K562 (cell line): ENCODE measurements around the gene PCF11. TPM values are rescaled to one million over a fixed set of nuclear protein-coding genes. Genes with fewer than 3 reads are reported as not detected.

ENCODE experiments used
- ATF1 ChIP-seq, 2 experiments: fragments of 450-650 bp in 1 of 2; IDR thresholded peaks; 2 replicates each; pipeline ENCODE4 v1.6.1; 2016; ENCODE audit warnings: missing compliant biosample characterization in 1 of 2, missing genetic modification characterization in 1 of 2
- CBFB ChIP-seq: sonication (generic); formaldehyde crosslinking; IDR thresholded peaks from 2 replicates; pipeline ENCODE4 v1.4.0; 2020; ENCODE audit warnings: mild to moderate bottlenecking, missing genetic modification reagents
- EP300 ChIP-seq: IDR thresholded peaks from 2 replicates; pipeline ENCODE4 v1.6.1; 2012; ENCODE audit warnings: low read length, improper control_type of control experiment
- HMBOX1 ChIP-seq: sonication (generic); IDR thresholded peaks from 2 replicates; pipeline ENCODE4 v1.6.1; 2016
- HMG20B ChIP-seq: fragments of 250-450 bp; sonication (Bioruptor Pico); IDR thresholded peaks from 2 replicates; pipeline ENCODE4 v1.5.0; 2021; ENCODE audit warnings: mild to moderate bottlenecking
- ID3 ChIP-seq, 2 experiments: fragments of 250-450 bp in 1 of 2; fragments of 450-650 bp in 1 of 2; sonication (Bioruptor Pico) in 1 of 2; IDR thresholded peaks; 2 replicates each; pipeline versions ENCODE4 v1.6.1 to v1.8.0; 2016 to 2021; ENCODE audit warnings: mild to moderate bottlenecking in 2 of 2, moderate library complexity in 2 of 2, missing compliant biosample characterization in 1 of 2, missing genetic modification characterization in 1 of 2
- LEF1 ChIP-seq: fragments of 450-650 bp; IDR thresholded peaks from 2 replicates; pipeline ENCODE4 v1.6.1; 2016; ENCODE audit warnings: mild to moderate bottlenecking
- PHB2 ChIP-seq: fragments of 450-650 bp; IDR thresholded peaks from 2 replicates; pipeline ENCODE4 v1.6.1; 2017; ENCODE audit warnings: low read depth
- STAT5B ChIP-seq: fragments of 250-450 bp; sonication (Bioruptor Pico); IDR thresholded peaks from 2 replicates; pipeline ENCODE4 v1.8.0; 2021; ENCODE audit warnings: mild to moderate bottlenecking, inconsistent platforms
- ZBED1 ChIP-seq: IDR thresholded peaks from 2 replicates; pipeline ENCODE4 v1.6.1; 2014
- ZBTB11 ChIP-seq, 3 experiments: fragments of 200-800 bp in 1 of 3; fragments of 250-450 bp in 1 of 3; fragments of 450-650 bp in 1 of 3; sonication (Bioruptor Pico) in 1 of 3; sonication (Bioruptor generic) in 1 of 3; formaldehyde crosslinking in 1 of 3; IDR thresholded peaks; 2 replicates each; pipeline versions ENCODE4 v1.6.1 to v1.8.0; 2016 to 2022; ENCODE audit warnings: mild to moderate bottlenecking in 2 of 3, missing genetic modification characterization in 2 of 3, missing compliant biosample characterization in 1 of 3, moderate library complexity in 1 of 3
- ZC3H8 ChIP-seq: fragments of 450-650 bp; IDR thresholded peaks from 2 replicates; pipeline ENCODE4 v1.6.1; 2017
- ZNF143 ChIP-seq: sonication (generic); formaldehyde crosslinking; IDR thresholded peaks from 2 replicates; pipeline ENCODE4 v1.9.0; 2022; ENCODE audit warnings: mild to moderate bottlenecking, missing genetic modification reagents
- ZNF197 ChIP-seq: fragments of 200-800 bp; sonication (Bioruptor generic); IDR thresholded peaks from 2 replicates; pipeline ENCODE4 v1.6.1; 2016; ENCODE audit warnings: low read depth, missing genetic modification characterization, missing compliant biosample characterization
- ZNF717 ChIP-seq: fragments of 250-450 bp; sonication (Bioruptor Pico); IDR thresholded peaks from 2 replicates; pipeline ENCODE4 v1.5.0; 2021
- polyA plus RNA-seq, 8 experiments: library from polyadenylated mRNA; depleted of rRNA in 4 of 8; stranded (reverse) in 5 of 8; unstranded in 3 of 8; fragments of >200 nt; fragmentation: Nextera tagmentation in 2 of 8; fragmentation: Illumina TruSeq in 1 of 8; extraction: Ambion mirVana in 2 of 8; extraction: Trizol in 1 of 8; gene quantifications; 2 replicates each; pipeline versions ENCODE4 v1.2.1 to v1.2.3, GENCODE V29; 2011 to 2014; ENCODE audit warnings: inconsistent platforms in 1 of 8, missing spikeins in 1 of 8
- total RNA-seq, 7 experiments: library from RNA; depleted of rRNA in 6 of 7; stranded (reverse); fragments of >200 nt in 6 of 7; fragmentation: Illumina TruSeq in 2 of 7; extraction: Trizol in 2 of 7; gene quantifications; 2 replicates each; pipeline versions ENCODE4 v1.2.1 to v1.2.3, GENCODE V29; 2011 to 2021; ENCODE audit warnings: low replicate concordance in 1 of 7
- TF ChIP-seq, protein P1 (sequence below): sonication (generic); formaldehyde crosslinking; IDR thresholded peaks from 2 replicates; pipeline ENCODE4 v1.8.0; 2023; ENCODE audit warnings: missing genetic modification reagents, mild to moderate bottlenecking, borderline replicate concordance

PCF11 gene
- total and polyA plus RNA-seq, 9 of the 15 experiments (the other 6 are each of a cell fraction or from before 2014, with no cell fraction given) = 9.3 to 91.6 (median 54.4) TPM

- TF ChIP-seq ATF1 (CRISPR knock-in tag; IDR thresholded peaks at IDR 0.05) (no peak), ATF1 (tag; IDR thresholded peaks at IDR 0.05) (peak; percentile 97), STAT5B (CRISPR knock-in tag) (no peak), ZNF717 (CRISPR knock-in tag) (no peak), LEF1 (no peak), ZNF143 (CRISPR knock-in tag) (no peak), ZC3H8 (no peak), ID3 (CRISPR knock-in tag; IDR thresholded peaks at IDR 0.05) (no peak), ID3 (tag; IDR thresholded peaks at IDR 0.05) (no peak), HMBOX1 (no peak), ZBED1 (0 out of 2 replicates have a peak, but pooled peaks have one; percentile 36), CBFB (CRISPR knock-in tag) (no peak), ZBTB11 (CRISPR knock-in tag; IDR thresholded peaks at IDR 0.05) (peak in 1 of 3 experiments; percentile 70; a peak in 2 of 6 replicates), ZNF197 (CRISPR knock-in tag) (no peak), EP300 (no peak), PHB2 (no peak), HMG20B (CRISPR knock-in tag) (no peak)
- TF ChIP-seq, protein P1, sequence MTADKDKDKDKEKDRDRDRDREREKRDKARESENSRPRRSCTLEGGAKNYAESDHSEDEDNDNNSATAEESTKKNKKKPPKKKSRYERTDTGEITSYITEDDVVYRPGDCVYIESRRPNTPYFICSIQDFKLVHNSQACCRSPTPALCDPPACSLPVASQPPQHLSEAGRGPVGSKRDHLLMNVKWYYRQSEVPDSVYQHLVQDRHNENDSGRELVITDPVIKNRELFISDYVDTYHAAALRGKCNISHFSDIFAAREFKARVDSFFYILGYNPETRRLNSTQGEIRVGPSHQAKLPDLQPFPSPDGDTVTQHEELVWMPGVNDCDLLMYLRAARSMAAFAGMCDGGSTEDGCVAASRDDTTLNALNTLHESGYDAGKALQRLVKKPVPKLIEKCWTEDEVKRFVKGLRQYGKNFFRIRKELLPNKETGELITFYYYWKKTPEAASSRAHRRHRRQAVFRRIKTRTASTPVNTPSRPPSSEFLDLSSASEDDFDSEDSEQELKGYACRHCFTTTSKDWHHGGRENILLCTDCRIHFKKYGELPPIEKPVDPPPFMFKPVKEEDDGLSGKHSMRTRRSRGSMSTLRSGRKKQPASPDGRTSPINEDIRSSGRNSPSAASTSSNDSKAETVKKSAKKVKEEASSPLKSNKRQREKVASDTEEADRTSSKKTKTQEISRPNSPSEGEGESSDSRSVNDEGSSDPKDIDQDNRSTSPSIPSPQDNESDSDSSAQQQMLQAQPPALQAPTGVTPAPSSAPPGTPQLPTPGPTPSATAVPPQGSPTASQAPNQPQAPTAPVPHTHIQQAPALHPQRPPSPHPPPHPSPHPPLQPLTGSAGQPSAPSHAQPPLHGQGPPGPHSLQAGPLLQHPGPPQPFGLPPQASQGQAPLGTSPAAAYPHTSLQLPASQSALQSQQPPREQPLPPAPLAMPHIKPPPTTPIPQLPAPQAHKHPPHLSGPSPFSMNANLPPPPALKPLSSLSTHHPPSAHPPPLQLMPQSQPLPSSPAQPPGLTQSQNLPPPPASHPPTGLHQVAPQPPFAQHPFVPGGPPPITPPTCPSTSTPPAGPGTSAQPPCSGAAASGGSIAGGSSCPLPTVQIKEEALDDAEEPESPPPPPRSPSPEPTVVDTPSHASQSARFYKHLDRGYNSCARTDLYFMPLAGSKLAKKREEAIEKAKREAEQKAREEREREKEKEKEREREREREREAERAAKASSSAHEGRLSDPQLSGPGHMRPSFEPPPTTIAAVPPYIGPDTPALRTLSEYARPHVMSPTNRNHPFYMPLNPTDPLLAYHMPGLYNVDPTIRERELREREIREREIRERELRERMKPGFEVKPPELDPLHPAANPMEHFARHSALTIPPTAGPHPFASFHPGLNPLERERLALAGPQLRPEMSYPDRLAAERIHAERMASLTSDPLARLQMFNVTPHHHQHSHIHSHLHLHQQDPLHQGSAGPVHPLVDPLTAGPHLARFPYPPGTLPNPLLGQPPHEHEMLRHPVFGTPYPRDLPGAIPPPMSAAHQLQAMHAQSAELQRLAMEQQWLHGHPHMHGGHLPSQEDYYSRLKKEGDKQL (CRISPR knock-in tag) = no peak
Observed at GRCh38 chr11:83156144-83156995, 561 bp upstream of the PCF11 start (continued).
